ENCODE measurements around the gene TBX2. TPM values are rescaled to one million over a fixed set of nuclear protein-coding genes. Genes with fewer than 3 reads are reported as not detected.

Gene TBX2
- total and polyA plus RNA-seq, 7 donors = 0.99 to 5.3 (median 3.3) TPM

GRCh38 chr17:61387011-61387410 lies 12.6 kb upstream of the TBX2 start:
- no peaks in the 10 kb centered on the region for H3K9me3 ChIP-seq
- no peak overlapping the region for H3K27ac ChIP-seq
- no peaks in the 10 kb centered on the region for H3K36me3 ChIP-seq
- H3K4me1 ChIP-seq = peaks cover 0 to 10% (median 5%) of the 10 kb centered on the region in 4 donors
- no peak for DNase-seq
- H3K4me3 ChIP-seq = no peak overlapping the region
- intact Hi-C loops (cut with DNase I) = loop anchor here (10.0 kb wide), 2 partner anchors 52 to 382 kb away; no protein-coding TSS in a partner anchor
- WGBS, 2 donors = 96% methylated on average over 8 of the region's 8 CpGs
- TF ChIP-seq POLR2A (IDR thresholded peaks at IDR 0.05) (no peak), EP300 (IDR thresholded peaks at IDR 0.05) (no peak), POLR2AphosphoS5 (IDR thresholded peaks at IDR 0.05) (no peak), CTCF (IDR thresholded peaks at IDR 0.05) (no peak)
- peaks cover 0 to 28% (median 13%) of the 10 kb centered on the region in 3 donors for H3K27me3 ChIP-seq

- peaks cover 0 to 10% (median 5%) of the 10 kb centered on the region in 4 donors for H3K4me1 ChIP-seq
- H3K36me3 ChIP-seq = no peaks in the 10 kb centered on the region
- peaks cover 0 to 28% (median 13%) of the 10 kb centered on the region in 3 donors for H3K27me3 ChIP-seq
- no peak overlapping the region for H3K27ac ChIP-seq
- WGBS, 2 donors = 90 to 96% methylated on average over 11 of the region's 11 CpGs
- intact Hi-C loops (cut with DNase I) = loop anchor here (10.0 kb wide), 2 partner anchors 53 to 383 kb away; no protein-coding TSS in a partner anchor
- no peak overlapping the region for H3K4me3 ChIP-seq
- no peak for DNase-seq
- TF ChIP-seq POLR2A (IDR thresholded peaks at IDR 0.05) = peak in 1 of 2 donors; percentile 7
- no peak for TF ChIP-seq EP300 (IDR thresholded peaks at IDR 0.05)
- no peaks in the 10 kb centered on the region for H3K9me3 ChIP-seq
Measured at GRCh38 chr17:61387511-61388305, 11.9 kb upstream of the TBX2 start.

GRCh38 chr17:61388561-61389356 lies 10.9 kb upstream of the TBX2 start:
- no peak for DNase-seq
- 91% methylated on average over 21 of the region's 21 CpGs for WGBS, 2 donors
- H3K9me3 ChIP-seq = no peaks in the 10 kb centered on the region
- no peak for TF ChIP-seq POLR2A (IDR thresholded peaks at IDR 0.05)
- no peak for TF ChIP-seq CTCF (IDR thresholded peaks at IDR 0.05)
- no peak for TF ChIP-seq EP300 (IDR thresholded peaks at IDR 0.05)
- TF ChIP-seq POLR2AphosphoS5 (IDR thresholded peaks at IDR 0.05) = no peak
- no peaks in the 10 kb centered on the region for H3K36me3 ChIP-seq
- no peak overlapping the region for H3K27ac ChIP-seq
- no peak overlapping the region for H3K4me3 ChIP-seq
- peaks cover 0 to 28% (median 13%) of the 10 kb centered on the region in 3 donors for H3K27me3 ChIP-seq
- intact Hi-C loops (cut with DNase I) = loop anchor here (10.0 kb wide), 2 partner anchors 54 to 384 kb away; no protein-coding TSS in a partner anchor
- peaks cover 0 to 10% (median 5%) of the 10 kb centered on the region in 4 donors for H3K4me1 ChIP-seq

- intact Hi-C loops (cut with DNase I) = loop anchor here (10.0 kb wide), 2 partner anchors 55 to 385 kb away; no protein-coding TSS in a partner anchor
- Histone ChIP-seq H3K27ac (no peak overlapping the region), H3K9me3 (no peaks in the 10 kb centered on the region), H3K4me3 (no peak overlapping the region), H3K4me1 (peaks cover 0 to 10% (median 5%) of the 10 kb centered on the region in 4 donors), H3K36me3 (no peaks in the 10 kb centered on the region), H3K27me3 (peaks cover 0 to 30% (median 13%) of the 10 kb centered on the region in 3 donors)
- no peak for DNase-seq
- TF ChIP-seq POLR2AphosphoS5 (IDR thresholded peaks at IDR 0.05) = no peak
- TF ChIP-seq CTCF (IDR thresholded peaks at IDR 0.05) = peak; percentile 49 to 72 (median 61)
- WGBS, 2 donors = 14 to 23% methylated on average over 25 of the region's 25 CpGs
Measured at GRCh38 chr17:61389670-61390478, 9.8 kb upstream of the TBX2 start.

All from sigmoid colon (tissue), 7 donors.